ENCODE measurements around the gene IER2. TPM values are rescaled to one million over a fixed set of nuclear protein-coding genes. Genes with fewer than 3 reads are reported as not detected.

Gene IER2
- total and polyA plus RNA-seq, 2 experiments from 2014 or later, result 101 to 325 TPM

GRCh38 chr19:13122980-13123957 lies 26.9 kb upstream of the IER2 start:
- Histone ChIP-seq H3K4me1 (ENCODE audit: insufficient read depth) (peaks cover 24% of the 10 kb centered on the region), H3K27me3 (no peaks in the 10 kb centered on the region), H3K4me3 (no peak overlapping the region), H3K9me3 (ENCODE audit: low read depth) (no peaks in the 10 kb centered on the region), H3K79me2 (peaks cover 96% of the 10 kb centered on the region), H4K20me1 (ENCODE audit: insufficient read depth, poor library complexity, severe bottlenecking) (peaks cover 40% of the 10 kb centered on the region), H2AFZ (no peak overlapping the region), H3K9me2 (replicated peaks; ENCODE audit: insufficient read depth) (no peaks in the 10 kb centered on the region), H3K36me3 (replicated peaks; ENCODE audit: insufficient read depth, low read depth) (no peaks in the 10 kb centered on the region), H3K4me2 (no peak overlapping the region), H3K27ac (no peak overlapping the region)
- no peak for TF ChIP-seq EZH2phosphoT487 (IDR thresholded peaks at IDR 0.05; ENCODE audit: low read depth, severe bottlenecking, unreplicated experiment)
- TF ChIP-seq CTCF (IDR thresholded peaks at IDR 0.05; ENCODE audit: poor library complexity), result no peak
- TF ChIP-seq EZH2 (IDR thresholded peaks at IDR 0.05; ENCODE audit: borderline replicate concordance), result no peak
- DNase-seq (ENCODE audit: low spot score), result no peak
- WGBS (ENCODE audit: low lambda C conversion rate, missing lambda C conversion rate), result 95% methylated on average over 20 of the region's 20 CpGs

- H4K20me1 ChIP-seq (ENCODE audit: insufficient read depth, poor library complexity, severe bottlenecking), result peaks cover 41% of the 10 kb centered on the region
- 91% methylated on average over 6 of the region's 9 CpGs for WGBS (ENCODE audit: low lambda C conversion rate, missing lambda C conversion rate)
- no peak overlapping the region for H3K4me2 ChIP-seq
- H3K27me3 ChIP-seq, result no peaks in the 10 kb centered on the region
- H3K36me3 ChIP-seq (replicated peaks; ENCODE audit: insufficient read depth, low read depth), result no peaks in the 10 kb centered on the region
- H2AFZ ChIP-seq, result no peak overlapping the region
- no peak overlapping the region for H3K27ac ChIP-seq
- peaks cover 4% of the 10 kb centered on the region for H3K4me1 ChIP-seq (ENCODE audit: insufficient read depth)
- peaks cover 96% of the 10 kb centered on the region for H3K79me2 ChIP-seq
- no peak for DNase-seq (ENCODE audit: low spot score)
- H3K4me3 ChIP-seq, result no peak overlapping the region
- H3K9me3 ChIP-seq (ENCODE audit: low read depth), result no peaks in the 10 kb centered on the region
- no peak for TF ChIP-seq EZH2 (IDR thresholded peaks at IDR 0.05; ENCODE audit: borderline replicate concordance)
- TF ChIP-seq CTCF (IDR thresholded peaks at IDR 0.05; ENCODE audit: poor library complexity), result no peak
- no peak for TF ChIP-seq EZH2phosphoT487 (IDR thresholded peaks at IDR 0.05; ENCODE audit: low read depth, severe bottlenecking, unreplicated experiment)
- no peaks in the 10 kb centered on the region for H3K9me2 ChIP-seq (replicated peaks; ENCODE audit: insufficient read depth)
Observed at GRCh38 chr19:13127051-13127450, 23.2 kb upstream of the IER2 start.

GRCh38 chr19:13127811-13128575 lies 22.2 kb upstream of the IER2 start:
- no peak for TF ChIP-seq EZH2 (IDR thresholded peaks at IDR 0.05; ENCODE audit: borderline replicate concordance)
- no peak for TF ChIP-seq CTCF (IDR thresholded peaks at IDR 0.05; ENCODE audit: poor library complexity)
- no peak for TF ChIP-seq EZH2phosphoT487 (IDR thresholded peaks at IDR 0.05; ENCODE audit: low read depth, severe bottlenecking, unreplicated experiment)
- H3K9me2 ChIP-seq (replicated peaks; ENCODE audit: insufficient read depth), result no peaks in the 10 kb centered on the region
- no peak overlapping the region for H2AFZ ChIP-seq
- H3K27ac ChIP-seq, result no peak overlapping the region
- H4K20me1 ChIP-seq (ENCODE audit: insufficient read depth, poor library complexity, severe bottlenecking), result peaks cover 32% of the 10 kb centered on the region
- H3K79me2 ChIP-seq, result peaks cover 95% of the 10 kb centered on the region
- WGBS (ENCODE audit: low lambda C conversion rate, missing lambda C conversion rate), result 92% methylated on average over 6 of the region's 6 CpGs
- no peak overlapping the region for H3K4me2 ChIP-seq
- no peak for DNase-seq (ENCODE audit: low spot score)
- H3K4me3 ChIP-seq, result no peak overlapping the region
- H3K9me3 ChIP-seq (ENCODE audit: low read depth), result no peaks in the 10 kb centered on the region
- no peaks in the 10 kb centered on the region for H3K4me1 ChIP-seq (ENCODE audit: insufficient read depth)
- no peaks in the 10 kb centered on the region for H3K36me3 ChIP-seq (replicated peaks; ENCODE audit: insufficient read depth, low read depth)
- H3K27me3 ChIP-seq, result no peaks in the 10 kb centered on the region
